Measurements from ENCODE around the gene ZBTB14. TPM values are rescaled to one million over a fixed set of nuclear protein-coding genes. Genes with fewer than 3 reads are reported as not detected.
A peak's percentile ranks its signal among the peaks of the same experiment; 100 is the strongest.

Gene ZBTB14
- total RNA-seq, 1 experiment from 2014 or later, result 15.1 TPM

GRCh38 chr18:5244941-5245340 is 50.6 kb downstream of the ZBTB14 start:
- H3K27ac Mint-ChIP-seq, result no peak overlapping the region
- H3K4me3 Mint-ChIP-seq, result no peak overlapping the region
- ChIA-PET POLR2A (interaction anchor here (0.6 kb wide), 1 partner anchor 8 kb away, joined by 3 read pairs; no protein-coding TSS in a partner anchor), CTCF (no interaction called here)
- TF ChIP-seq ZNF263 (CRISPR knock-in tag; IDR thresholded peaks at IDR 0.05; ENCODE audit: low read depth) (no peak), EMX1 (CRISPR knock-in tag; IDR thresholded peaks at IDR 0.05) (no peak), MYBL2 (CRISPR knock-in tag; IDR thresholded peaks at IDR 0.05) (no peak), FOXJ3 (CRISPR knock-in tag; IDR thresholded peaks at IDR 0.05; ENCODE audit: borderline replicate concordance) (no peak), CREB1 (CRISPR knock-in tag; IDR thresholded peaks at IDR 0.05) (no peak), SMAD3 (CRISPR knock-in tag; IDR thresholded peaks at IDR 0.05; ENCODE audit: borderline replicate concordance) (no peak), STAT6 (CRISPR knock-in tag; conservative IDR thresholded peaks at IDR 0.05; ENCODE audit: low read depth) (no peak), ZNF512 (CRISPR knock-in tag; IDR thresholded peaks at IDR 0.05; ENCODE audit: borderline replicate concordance) (no peak), ZNF121 (CRISPR knock-in tag; IDR thresholded peaks at IDR 0.05) (no peak)
- peaks cover 6% of the 10 kb centered on the region; the same call in 1 of the 2 replicates for H3K36me3 Mint-ChIP-seq
- H3K9me3 Mint-ChIP-seq, result no peaks in the 10 kb centered on the region
- H3K4me1 Mint-ChIP-seq, result peaks cover 2% of the 10 kb centered on the region
- no peak for ATAC-seq
- DNase-seq (ENCODE audit: low spot score), result no peak
- H3K27me3 Mint-ChIP-seq (ENCODE audit: low read depth), result no peaks in the 10 kb centered on the region

GRCh38 chr18:5239447-5239846 is 56.1 kb downstream of the ZBTB14 start:
- DNase-seq (ENCODE audit: low spot score) (no peak), ATAC-seq (no peak)
- CTCF ChIA-PET, result no interaction called here
- POLR2A ChIA-PET, result no interaction called here
- H3K27ac Mint-ChIP-seq, result no peak overlapping the region
- peaks cover 6% of the 10 kb centered on the region; the same call in 1 of the 2 replicates for H3K36me3 Mint-ChIP-seq
- H3K9me3 Mint-ChIP-seq, result no peaks in the 10 kb centered on the region
- peaks cover 6% of the 10 kb centered on the region; the same call in 1 of the 2 replicates for H3K27me3 Mint-ChIP-seq (ENCODE audit: low read depth)
- peaks cover 20% of the 10 kb centered on the region for H3K4me1 Mint-ChIP-seq
- H3K4me3 Mint-ChIP-seq, result peak overlapping the region; percentile 95
- no peak for TF ChIP-seq TEAD4 (CRISPR knock-in tag; IDR thresholded peaks at IDR 0.05)
- no peak for TF ChIP-seq ATF3 (CRISPR knock-in tag; conservative IDR thresholded peaks at IDR 0.05)
- TF ChIP-seq ATF6 (CRISPR knock-in tag; IDR thresholded peaks at IDR 0.05), result no peak
- no peak for TF ChIP-seq E2F5 (CRISPR knock-in tag; IDR thresholded peaks at IDR 0.05)
- TF ChIP-seq ZNF423 (CRISPR knock-in tag; IDR thresholded peaks at IDR 0.05), result no peak
- no peak for TF ChIP-seq CREM (CRISPR knock-in tag; IDR thresholded peaks at IDR 0.05)
- no peak for TF ChIP-seq TEAD1 (CRISPR knock-in tag; IDR thresholded peaks at IDR 0.05)
- no peak for TF ChIP-seq ETV6 (CRISPR knock-in tag; IDR thresholded peaks at IDR 0.05)
- TF ChIP-seq ZNF121 (CRISPR knock-in tag; IDR thresholded peaks at IDR 0.05), result no peak
- TF ChIP-seq NFATC4 (CRISPR knock-in tag; IDR thresholded peaks at IDR 0.05), result no peak
- no peak for TF ChIP-seq PRDM15 (CRISPR knock-in tag; IDR thresholded peaks at IDR 0.05)
- TF ChIP-seq FOXP4 (CRISPR knock-in tag; IDR thresholded peaks at IDR 0.05), result no peak
- TF ChIP-seq ELF4 (CRISPR knock-in tag; IDR thresholded peaks at IDR 0.05; ENCODE audit: low read depth), result no peak
- no peak for TF ChIP-seq CDX4 (CRISPR knock-in tag; IDR thresholded peaks at IDR 0.05; ENCODE audit: borderline replicate concordance)

Measured in WTC11 (cell line).